Loucy (cell line): ENCODE data around the gene ELOF1.

Source experiments
- H2AFZ ChIP-seq: fragments of 200-600 bp; sonication (generic); 2 replicates; pipeline ENCODE4 v1.6.0; 2016; ENCODE audit warnings: antibody characterized with exemption, mild to moderate bottlenecking, low read length, moderate library complexity
- H3F3A ChIP-seq: fragments of 200-600 bp; 2 replicates; pipeline ENCODE4 v1.6.0; 2016; ENCODE audit warnings: antibody characterized with exemption, low read depth, mild to moderate bottlenecking
- H3K27me3 ChIP-seq: fragments of 200-600 bp; sonication (generic); 2 replicates; pipeline ENCODE4 v1.6.1; 2014; ENCODE audit warnings: low read length, mild to moderate bottlenecking; ENCODE audit not compliant: insufficient read depth, poor library complexity, severe bottlenecking
- H3K36me3 ChIP-seq: fragments of 200-600 bp; sonication (generic); 2 replicates; pipeline ENCODE4 v1.6.1; 2016; ENCODE audit warnings: low read length; ENCODE audit not compliant: insufficient read depth
- H3K4me1 ChIP-seq: fragments of 200-600 bp; sonication (generic); 2 replicates; pipeline ENCODE4 v1.5.1; 2014; ENCODE audit warnings: low read length, mild to moderate bottlenecking; ENCODE audit not compliant: insufficient read depth, poor library complexity, severe bottlenecking
- H3K4me2 ChIP-seq: fragments of 200-600 bp; sonication (generic); 2 replicates; pipeline ENCODE4 v1.6.0; 2014; ENCODE audit warnings: antibody characterized with exemption, low read length, low read depth, mild to moderate bottlenecking; ENCODE audit not compliant: poor library complexity, severe bottlenecking
- H3K4me3 ChIP-seq: fragments of 200-600 bp; sonication (generic); 2 replicates; pipeline ENCODE4 v1.5.1; 2014; ENCODE audit warnings: low read length, mild to moderate bottlenecking, mixed read lengths; ENCODE audit not compliant: poor library complexity, severe bottlenecking
- H3K79me2 ChIP-seq: fragments of 200-600 bp; sonication (generic); 2 replicates; pipeline ENCODE4 v1.6.1; 2014; ENCODE audit warnings: low read length; ENCODE audit not compliant: insufficient read depth
- H3K9ac ChIP-seq: fragments of 200-600 bp; sonication (generic); 2 replicates; pipeline ENCODE4 v1.6.0; 2014; ENCODE audit warnings: mild to moderate bottlenecking, low read depth, low read length, moderate library complexity; ENCODE audit not compliant: poor library complexity, severe bottlenecking
- H3K9me2 ChIP-seq: fragments of 200-600 bp; sonication (generic); replicated peaks from 2 replicates; pipeline ENCODE4 v1.6.1; 2016; ENCODE audit warnings: low read depth, low read length, mixed read lengths
- H3K9me3 ChIP-seq: fragments of 200-600 bp; sonication (generic); 2 replicates; pipeline ENCODE4 v1.6.1; 2014; ENCODE audit warnings: mild to moderate bottlenecking, antibody characterized with exemption, low read length, low read depth; ENCODE audit not compliant: insufficient read depth
- H4K20me1 ChIP-seq: fragments of 200-600 bp; sonication (generic); 2 replicates; pipeline ENCODE4 v1.6.0; 2014; ENCODE audit warnings: antibody characterized with exemption, low read length, mild to moderate bottlenecking; ENCODE audit not compliant: insufficient read depth, poor library complexity, severe bottlenecking
- CTCF ChIP-seq: fragments of 200-600 bp; sonication (generic); conservative IDR thresholded peaks from 2 replicates; pipeline ENCODE4 v1.5.1; 2014; ENCODE audit warnings: mild to moderate bottlenecking, antibody characterized with exemption, low read length
- EZH2phosphoT487 ChIP-seq: fragments of 200-600 bp; IDR thresholded peaks from 2 replicates; pipeline ENCODE4 v1.6.1; 2018; ENCODE audit warnings: antibody characterized with exemption, mild to moderate bottlenecking, moderate library complexity, borderline replicate concordance

ELOF1 gene

GRCh38 chr19:11547929-11548700 is 10.9 kb downstream of the ELOF1 start:
- Histone ChIP-seq H4K20me1 (no peaks in the 10 kb centered on the region), H3K4me1 (no peaks in the 10 kb centered on the region), H3F3A (no peaks in the 10 kb centered on the region), H3K27me3 (no peaks in the 10 kb centered on the region), H3K36me3 (no peaks in the 10 kb centered on the region), H3K9me2 (no peaks in the 10 kb centered on the region), H3K79me2 (no peaks in the 10 kb centered on the region), H3K4me3 (no peak overlapping the region), H3K4me2 (no peak overlapping the region), H3K9me3 (no peaks in the 10 kb centered on the region), H2AFZ (no peak overlapping the region), H3K9ac (no peak overlapping the region)
- TF ChIP-seq EZH2phosphoT487 (no peak), CTCF (no peak)

- no peak overlapping the region for H3K9ac ChIP-seq
- TF ChIP-seq CTCF (no peak), EZH2phosphoT487 (no peak)
- H3F3A ChIP-seq = no peaks in the 10 kb centered on the region
- H3K79me2 ChIP-seq = no peaks in the 10 kb centered on the region
- no peak overlapping the region for H3K4me3 ChIP-seq
- no peak overlapping the region for H3K4me2 ChIP-seq
- no peaks in the 10 kb centered on the region for H3K9me2 ChIP-seq
- H3K36me3 ChIP-seq = no peaks in the 10 kb centered on the region
- H3K9me3 ChIP-seq = no peaks in the 10 kb centered on the region
- no peaks in the 10 kb centered on the region for H3K27me3 ChIP-seq
- no peak overlapping the region for H2AFZ ChIP-seq
- H3K4me1 ChIP-seq = no peaks in the 10 kb centered on the region
- no peaks in the 10 kb centered on the region for H4K20me1 ChIP-seq
These were observed 17.8 kb downstream of the ELOF1 start for GRCh38 chr19:11541238-11541637.

GRCh38 chr19:11540645-11541044 is 18.4 kb downstream of the ELOF1 start:
- Histone ChIP-seq H3F3A (no peaks in the 10 kb centered on the region), H3K9me3 (no peaks in the 10 kb centered on the region), H3K9ac (no peak overlapping the region), H3K79me2 (no peaks in the 10 kb centered on the region), H4K20me1 (no peaks in the 10 kb centered on the region), H3K36me3 (no peaks in the 10 kb centered on the region), H2AFZ (no peak overlapping the region), H3K4me3 (no peak overlapping the region), H3K4me2 (no peak overlapping the region), H3K9me2 (no peaks in the 10 kb centered on the region), H3K4me1 (no peaks in the 10 kb centered on the region), H3K27me3 (no peaks in the 10 kb centered on the region)
- no peak for TF ChIP-seq EZH2phosphoT487
- no peak for TF ChIP-seq CTCF
